ENCODE measurements around the gene ZGPAT.

Gene ZGPAT

DNA sequence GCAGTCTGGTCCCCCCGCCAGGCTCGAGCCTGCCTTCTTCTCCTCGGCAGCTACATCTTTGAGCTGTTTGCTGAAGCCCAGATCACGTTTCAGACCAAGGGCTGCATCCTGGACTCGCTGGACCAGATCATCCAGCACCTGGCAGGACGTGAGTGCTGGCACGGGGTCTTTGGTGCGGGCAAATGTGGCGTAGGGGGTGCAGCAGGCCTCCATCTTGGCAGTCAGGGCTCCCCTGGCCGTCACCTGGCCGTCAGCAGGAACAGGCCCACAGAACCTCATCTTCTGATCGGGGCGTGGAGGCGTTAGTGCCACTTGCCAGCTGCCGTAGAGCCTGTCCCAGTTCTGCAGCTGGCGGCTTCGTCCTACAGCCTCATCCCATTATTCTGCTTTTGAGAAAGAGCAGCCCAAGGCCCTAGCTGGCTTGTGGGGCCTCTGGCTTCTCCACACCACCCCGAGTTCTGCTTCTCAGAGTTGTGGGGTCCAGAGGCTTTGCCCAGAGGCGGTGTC, 28.0 kb upstream of the ZGPAT start:
- DNase-seq (ENCODE audit: low read depth) = no peak

DNA sequence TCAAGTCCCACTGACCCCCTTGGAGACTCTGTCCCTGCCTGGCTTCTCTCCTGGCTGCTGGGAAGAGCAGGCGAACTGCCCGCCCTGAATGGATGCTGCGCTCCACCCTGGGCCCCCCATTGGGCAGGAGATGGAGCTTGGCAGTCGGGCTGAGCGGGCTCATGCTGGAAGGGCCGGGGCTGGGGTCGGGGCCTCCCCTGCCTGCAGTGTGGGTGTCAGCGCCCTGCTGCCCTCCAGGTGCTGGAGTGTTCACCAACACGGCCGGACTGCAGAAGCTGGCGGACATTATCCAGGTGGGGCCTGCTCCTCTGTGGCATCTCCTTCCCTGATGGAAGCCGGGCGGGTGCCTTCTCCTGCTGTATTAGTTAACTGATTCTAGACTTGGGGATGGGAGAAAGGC, 27.4 kb upstream of the ZGPAT start:
- DNase-seq (ENCODE audit: low read depth) = no peak

DNA sequence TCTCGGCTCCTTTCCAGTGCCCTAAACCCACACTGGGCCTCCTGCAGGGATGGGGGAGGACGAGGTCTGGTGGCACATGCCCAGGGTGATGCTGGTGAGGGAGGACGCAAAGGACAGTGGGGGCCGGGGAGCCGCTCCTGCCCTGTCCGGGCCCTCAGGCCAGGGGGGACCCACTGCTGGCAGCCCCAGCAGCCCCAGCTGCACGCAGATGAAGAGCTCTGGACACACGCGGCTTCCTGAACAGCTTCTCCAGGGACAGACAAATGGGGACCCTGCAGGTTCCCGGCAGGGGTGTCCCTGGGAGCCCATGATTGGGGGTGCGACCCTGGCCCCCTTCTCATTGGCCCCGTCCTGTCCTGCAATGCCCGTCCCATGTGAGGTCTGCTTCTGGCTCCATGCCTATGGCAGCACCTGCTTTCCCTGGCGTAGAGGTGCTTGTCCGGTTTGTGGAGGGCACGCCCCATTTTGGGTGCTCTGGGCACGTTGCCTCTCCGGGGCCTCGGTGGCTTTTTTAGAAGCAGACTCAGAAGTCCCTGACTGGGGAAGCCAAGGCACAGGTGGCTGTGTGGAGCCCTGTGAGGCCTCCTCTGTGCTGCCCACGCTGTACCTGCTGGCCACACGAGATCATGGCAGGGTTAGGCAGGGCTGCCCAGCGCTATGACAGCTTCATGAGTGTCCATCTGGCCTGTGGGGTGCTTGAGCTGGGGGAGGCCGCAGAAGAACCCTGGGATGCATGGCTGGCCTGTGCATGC, 26.8 kb upstream of the ZGPAT start:
- DNase-seq (ENCODE audit: low read depth) = no peak

DNA sequence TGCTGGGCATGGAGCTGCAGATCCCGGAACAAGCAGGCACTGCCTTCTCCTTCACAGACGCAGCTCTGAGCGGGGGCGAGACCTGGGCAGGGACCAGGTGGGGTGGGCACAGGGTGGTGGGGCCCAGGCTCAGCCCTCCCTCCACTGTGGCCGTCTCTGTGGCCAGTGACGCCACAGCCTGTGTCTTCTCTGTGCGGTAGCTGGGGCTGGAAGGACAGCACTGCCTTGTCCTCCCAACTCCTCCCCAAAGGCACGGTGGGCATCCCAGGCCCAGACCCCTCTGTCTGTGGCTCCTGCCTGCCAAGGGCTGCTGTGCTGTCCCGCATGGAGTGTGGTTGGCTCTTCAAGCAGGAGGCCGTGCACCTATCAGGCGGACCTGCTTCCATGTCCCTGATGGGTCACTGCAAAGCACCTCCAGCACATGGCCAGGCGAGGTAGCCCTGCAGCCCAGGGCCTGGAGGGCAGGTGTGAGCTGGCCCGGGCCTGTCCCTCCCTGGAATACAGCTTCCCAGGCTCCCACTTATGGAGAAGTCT, 26.2 kb upstream of the ZGPAT start:
- DNase-seq (ENCODE audit: low read depth) = no peak

DNA sequence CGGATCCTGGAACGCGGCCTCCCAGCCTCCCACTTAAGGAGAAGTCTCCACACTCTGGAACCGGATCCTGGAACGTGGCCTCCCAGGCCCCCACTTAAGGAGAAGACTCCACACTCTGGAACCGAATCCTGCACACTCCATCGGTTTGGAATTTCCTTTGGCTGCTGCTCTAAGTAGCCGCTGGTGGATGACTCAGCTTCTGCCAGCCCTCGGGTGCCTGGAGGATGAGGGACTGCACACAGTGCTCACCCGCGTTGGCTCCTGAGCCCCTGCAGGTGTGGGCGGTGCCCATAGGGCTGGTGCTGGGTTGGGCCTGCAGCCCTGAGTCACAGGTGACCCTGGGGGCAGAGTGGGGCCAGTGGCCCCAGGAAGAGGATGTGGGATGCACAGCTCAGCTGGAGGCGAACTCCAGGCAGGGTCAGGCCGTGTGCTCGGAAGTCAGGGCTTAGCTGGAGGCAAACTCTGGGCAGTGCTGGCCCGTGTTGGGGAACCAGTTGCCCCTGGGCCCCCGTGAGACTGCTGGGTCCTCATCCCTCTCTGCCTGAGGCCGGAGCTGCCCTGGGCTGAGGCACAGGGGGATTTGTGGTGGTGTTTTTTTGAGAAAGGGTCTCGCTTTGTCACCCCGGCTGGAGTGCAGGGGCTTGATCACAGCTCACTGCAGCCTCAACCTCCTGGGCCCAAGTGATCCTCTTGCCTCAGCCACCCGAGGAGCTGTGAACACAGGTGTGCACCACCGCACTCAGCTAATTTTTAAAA, 25.3 kb upstream of the ZGPAT start:
- DNase-seq (ENCODE audit: low read depth) = peak; percentile 95

DNA sequence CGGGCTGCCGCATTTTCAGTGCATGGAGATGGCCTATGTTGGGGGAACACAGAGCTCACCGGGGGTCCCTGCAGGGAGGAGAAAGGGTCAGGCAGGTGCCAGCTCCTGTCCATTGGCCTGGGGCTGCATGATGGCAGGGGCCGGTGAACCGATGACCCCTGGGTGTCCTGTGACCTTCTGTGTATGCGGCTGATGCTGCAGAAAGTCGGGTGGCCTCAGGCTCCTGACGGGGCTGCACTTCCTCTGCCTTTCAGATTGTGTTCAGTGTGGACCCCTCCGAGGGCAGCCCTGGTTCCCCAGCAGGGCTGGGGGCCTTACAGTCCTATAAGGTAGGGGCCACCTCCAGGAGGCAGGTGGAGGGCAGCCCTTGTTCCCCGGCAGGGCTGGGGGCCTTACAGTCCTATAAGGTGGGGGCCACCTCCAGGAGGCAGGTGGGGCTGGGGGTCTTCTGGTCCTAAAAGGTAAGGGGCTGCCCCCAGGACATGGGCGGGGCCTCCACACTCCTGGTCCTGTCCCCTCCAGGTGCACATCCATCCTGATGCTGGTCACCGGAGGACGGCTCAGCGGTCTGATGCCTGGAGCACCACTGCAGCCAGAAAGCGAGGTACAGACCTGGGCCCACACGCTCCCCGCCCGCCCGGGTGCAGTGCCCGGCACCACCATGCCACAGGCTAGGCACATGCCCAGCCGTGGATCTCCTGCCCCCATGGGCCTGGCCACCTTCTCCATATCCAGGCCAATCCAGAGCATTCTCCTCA, 22.4 kb upstream of the ZGPAT start:
- no peak for DNase-seq (ENCODE audit: low read depth)

DNA sequence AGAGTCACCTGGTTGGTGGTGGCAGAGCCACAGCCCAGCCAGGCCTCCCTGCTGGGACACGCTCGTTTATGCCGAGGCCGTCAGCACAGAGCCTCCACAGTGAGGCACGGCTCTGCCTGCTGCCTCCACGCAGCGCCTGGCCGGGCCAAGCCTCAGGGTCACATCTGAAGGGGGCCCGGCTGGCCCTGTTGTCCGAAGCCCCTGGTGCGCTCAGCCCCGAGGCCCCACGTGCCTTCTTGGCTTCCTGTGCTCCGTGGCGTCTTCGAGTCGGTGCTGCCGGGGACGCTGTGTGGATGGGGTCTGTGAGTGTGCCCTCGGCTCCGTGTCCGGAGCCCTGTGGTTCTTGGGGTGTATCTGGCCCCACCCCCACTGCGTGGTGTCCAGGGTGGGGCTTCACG, 21.7 kb upstream of the ZGPAT start:
- no peak for DNase-seq (ENCODE audit: low read depth)

DNA sequence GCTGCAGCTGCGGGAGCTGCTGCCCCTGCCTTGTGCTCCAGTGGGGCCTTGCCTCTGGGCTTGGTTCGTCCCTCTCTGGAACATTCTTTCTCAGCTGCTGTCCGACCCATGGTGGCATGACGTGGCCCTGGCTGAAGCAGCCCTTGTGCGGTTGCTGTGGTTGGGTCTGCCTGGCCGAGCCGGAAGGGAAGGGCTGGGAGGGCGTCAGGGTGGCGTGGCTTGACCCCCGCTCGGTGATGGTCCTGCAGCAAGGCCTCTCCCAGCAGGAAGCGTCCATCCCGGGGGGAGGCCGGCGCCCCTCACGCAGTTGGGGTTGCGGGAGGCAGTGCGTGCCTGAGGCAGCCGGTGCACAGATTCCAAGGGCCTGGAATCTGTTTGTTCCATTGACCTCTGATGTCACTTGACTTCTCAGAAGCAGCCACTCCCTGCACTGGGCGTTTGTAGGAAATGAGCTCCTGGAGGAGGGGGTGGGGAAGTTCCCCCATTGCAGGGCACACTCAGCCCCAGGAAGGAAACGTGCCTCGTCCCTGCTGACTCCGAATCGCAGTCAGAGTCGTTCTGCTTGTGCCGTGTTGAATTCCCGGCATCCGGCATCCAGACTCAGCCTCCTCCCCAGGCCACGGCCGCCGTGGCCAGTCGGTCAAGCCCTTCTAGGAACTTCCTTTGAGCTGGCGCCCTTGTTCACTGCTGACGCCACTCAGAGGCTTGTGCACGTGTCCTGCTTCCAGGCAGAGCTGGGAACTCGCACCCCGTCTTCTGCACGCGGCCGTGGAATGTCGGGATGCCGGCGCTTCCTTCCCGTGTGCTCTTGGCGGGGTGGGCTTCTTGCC, 21.1 kb upstream of the ZGPAT start:
- no peak for DNase-seq (ENCODE audit: low read depth)

DNA sequence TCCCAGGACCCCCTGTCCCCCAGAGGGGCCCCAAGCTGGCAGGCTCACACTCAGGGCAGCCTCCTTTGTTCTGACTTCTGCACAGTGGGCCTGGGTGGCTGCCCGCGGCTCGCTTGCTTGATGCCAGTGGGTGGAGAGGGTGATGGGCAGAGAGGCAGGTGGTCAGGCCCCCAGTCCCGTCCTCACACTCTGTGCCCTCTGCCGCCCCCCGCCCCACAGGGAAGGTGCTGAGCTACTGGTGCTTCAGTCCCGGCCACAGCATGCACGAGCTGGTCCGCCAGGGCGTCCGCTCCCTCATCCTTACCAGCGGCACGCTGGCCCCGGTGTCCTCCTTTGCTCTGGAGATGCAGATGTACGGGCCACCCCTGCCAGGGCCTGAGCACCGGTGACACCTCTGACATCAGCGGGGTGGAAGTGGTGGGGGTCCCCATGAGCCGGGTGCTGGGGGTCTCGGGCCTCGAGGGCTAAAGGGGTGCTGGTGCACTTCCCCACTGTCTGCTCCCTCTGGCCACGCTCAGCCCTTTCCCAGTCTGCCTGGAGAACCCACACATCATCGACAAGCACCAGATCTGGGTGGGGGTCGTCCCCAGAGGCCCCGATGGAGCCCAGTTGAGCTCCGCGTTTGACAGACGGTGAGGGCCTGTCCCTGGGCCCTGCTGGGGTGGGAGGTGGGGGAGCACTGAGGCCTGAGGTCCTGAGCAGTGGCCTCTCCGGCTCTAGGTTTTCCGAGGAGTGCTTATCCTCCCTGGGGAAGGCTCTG, 20.2 kb upstream of the ZGPAT start:
- no peak for DNase-seq (ENCODE audit: low read depth)

DNA sequence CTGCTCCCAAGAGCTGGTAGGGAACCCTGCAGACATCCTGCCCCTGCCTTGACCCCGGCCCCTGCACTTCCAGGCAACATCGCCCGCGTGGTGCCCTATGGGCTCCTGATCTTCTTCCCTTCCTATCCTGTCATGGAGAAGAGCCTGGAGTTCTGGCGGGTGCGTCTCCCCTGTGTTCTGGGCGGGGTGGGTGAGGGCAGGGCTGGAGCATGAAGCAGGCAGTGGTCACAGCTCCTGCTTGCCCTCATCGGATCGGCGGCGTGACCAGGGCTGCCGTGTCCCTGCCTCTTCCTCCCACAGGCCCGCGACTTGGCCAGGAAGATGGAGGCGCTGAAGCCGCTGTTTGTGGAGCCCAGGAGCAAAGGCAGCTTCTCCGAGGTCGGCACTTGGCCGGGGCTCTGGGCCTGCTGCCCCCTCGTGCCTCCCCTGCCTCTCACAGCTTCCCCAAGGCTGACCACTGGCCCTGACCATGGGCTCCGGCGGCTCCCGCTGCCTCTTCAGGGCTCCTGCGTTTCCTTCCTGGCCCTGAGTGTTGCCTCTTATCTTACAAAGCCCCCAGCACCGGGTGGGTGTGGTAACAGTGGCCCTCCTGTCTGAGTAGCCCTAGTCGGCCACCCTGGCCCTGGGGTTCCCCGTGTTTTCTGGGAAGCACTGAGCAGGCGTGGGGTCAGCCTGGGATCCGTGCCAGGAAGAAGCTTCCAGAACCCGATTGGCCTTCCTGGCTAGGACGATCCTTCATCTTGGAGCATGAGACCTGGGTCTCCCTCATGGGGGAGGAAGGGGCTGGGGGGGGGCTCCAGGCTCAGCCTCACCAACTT, 19.4 kb upstream of the ZGPAT start:
- DNase-seq (ENCODE audit: low read depth) = no peak

DNA sequence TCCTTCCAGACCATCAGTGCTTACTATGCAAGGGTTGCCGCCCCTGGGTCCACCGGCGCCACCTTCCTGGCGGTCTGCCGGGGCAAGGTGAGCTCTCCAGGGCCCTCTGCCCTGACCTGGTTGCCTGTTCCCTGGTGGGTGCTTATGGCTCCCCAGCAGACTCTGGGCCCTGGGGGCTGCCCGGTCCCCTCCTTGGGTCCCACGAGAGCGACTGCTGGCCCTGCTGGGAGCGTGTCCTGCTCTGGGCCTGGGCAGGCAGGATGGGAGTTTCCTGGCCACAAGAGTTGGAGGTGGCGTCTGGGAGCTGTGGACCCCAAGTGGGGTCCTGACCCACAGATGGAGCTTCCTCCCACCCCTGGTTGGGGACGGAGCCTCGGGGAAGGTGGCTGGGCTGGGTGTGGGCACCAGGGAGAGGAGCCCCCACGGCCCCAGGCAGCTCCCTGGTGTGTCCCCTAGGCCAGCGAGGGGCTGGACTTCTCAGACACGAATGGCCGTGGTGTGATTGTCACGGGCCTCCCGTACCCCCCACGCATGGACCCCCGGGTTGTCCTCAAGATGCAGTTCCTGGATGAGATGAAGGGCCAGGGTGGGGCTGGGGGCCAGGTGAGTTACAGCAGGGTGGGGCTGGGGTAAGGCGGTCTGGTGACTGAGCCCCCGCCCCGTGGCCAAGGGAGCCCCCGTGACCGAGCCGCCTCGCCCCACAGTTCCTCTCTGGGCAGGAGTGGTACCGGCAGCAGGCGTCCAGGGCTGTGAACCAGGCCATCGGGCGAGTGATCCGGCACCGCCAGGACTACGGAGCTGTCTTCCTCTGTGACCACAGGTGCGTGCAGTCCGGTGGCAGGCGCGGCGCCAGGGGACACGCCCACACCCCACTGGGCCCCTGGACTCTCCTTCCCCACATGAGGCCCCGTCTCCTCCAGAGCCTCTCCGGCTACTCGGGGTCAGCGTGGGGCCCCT, 18.5 kb upstream of the ZGPAT start:
- no peak for DNase-seq (ENCODE audit: low read depth)

DNA sequence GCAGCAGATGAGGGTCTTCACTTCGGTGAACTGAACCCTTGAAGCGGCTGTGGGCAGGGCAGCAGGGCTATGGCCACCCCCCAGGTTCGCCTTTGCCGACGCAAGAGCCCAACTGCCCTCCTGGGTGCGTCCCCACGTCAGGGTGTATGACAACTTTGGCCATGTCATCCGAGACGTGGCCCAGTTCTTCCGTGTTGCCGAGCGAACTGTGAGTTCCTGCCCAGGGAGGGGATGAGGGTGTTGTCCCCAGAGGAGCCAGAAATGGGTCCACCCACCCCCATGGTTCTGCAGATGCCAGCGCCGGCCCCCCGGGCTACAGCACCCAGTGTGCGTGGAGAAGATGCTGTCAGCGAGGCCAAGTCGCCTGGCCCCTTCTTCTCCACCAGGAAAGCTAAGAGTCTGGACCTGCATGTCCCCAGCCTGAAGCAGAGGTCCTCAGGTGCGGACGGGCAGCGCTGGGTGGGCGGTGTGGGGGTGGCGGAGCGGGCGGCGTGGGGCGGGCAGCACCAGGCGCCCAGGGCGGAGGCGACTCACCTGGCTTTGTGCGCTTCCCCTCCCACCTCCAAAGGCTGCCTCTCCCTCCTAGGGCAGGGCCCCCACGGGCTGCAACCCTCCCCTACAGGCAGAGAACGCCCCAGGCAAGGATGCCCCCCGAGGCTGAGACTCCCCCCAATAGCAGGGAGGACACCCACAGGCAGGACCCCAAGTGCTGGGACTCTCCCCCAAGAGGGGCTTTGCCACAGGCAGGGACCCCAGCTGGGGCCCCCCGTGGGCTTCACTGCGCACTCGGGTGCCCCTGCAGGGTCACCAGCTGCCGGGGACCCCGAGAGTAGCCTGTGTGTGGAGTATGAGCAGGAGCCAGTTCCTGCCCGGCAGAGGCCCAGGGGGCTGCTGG, 17.6 kb upstream of the ZGPAT start:
- DNase-seq (ENCODE audit: low read depth) = no peak

DNA sequence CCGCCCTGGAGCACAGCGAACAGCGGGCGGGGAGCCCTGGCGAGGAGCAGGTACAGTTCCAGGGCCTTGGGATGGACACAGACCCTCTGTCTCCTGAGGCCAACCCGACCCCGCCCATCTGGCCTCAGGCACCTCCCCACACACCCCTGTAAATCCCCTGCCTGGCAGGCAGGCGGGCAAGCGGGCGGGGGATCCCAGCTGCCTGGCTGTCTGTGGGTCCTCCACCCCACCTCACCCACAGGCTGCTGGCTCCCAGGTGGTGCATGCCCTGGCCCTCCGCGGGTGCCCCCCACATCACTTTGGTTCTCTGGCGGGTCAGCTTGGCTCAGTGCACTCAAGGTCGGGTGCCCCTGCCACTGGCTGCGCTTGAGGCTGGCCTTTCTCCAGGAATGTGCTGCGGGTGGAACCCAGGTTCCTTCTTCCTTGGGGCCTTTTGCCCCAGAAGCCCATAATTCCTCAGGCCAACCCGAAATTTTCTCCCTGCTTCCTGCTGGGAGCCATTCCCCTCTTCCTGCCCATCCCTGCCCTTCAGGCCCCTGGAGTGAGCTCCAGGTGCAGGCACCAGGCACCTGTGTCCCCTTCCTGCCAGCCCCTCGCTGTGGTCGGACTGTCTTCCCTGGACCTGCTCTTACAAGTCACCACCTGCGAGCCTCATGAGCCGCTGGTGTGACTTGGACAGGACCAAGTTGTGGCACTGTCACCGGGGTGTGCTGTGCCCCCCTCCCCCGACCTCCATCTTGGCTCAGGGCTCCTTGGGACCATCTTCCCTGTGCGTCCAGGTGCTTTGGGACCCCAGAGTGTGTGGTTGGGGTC, 16.7 kb upstream of the ZGPAT start:
- DNase-seq (ENCODE audit: low read depth) = no peak

DNA sequence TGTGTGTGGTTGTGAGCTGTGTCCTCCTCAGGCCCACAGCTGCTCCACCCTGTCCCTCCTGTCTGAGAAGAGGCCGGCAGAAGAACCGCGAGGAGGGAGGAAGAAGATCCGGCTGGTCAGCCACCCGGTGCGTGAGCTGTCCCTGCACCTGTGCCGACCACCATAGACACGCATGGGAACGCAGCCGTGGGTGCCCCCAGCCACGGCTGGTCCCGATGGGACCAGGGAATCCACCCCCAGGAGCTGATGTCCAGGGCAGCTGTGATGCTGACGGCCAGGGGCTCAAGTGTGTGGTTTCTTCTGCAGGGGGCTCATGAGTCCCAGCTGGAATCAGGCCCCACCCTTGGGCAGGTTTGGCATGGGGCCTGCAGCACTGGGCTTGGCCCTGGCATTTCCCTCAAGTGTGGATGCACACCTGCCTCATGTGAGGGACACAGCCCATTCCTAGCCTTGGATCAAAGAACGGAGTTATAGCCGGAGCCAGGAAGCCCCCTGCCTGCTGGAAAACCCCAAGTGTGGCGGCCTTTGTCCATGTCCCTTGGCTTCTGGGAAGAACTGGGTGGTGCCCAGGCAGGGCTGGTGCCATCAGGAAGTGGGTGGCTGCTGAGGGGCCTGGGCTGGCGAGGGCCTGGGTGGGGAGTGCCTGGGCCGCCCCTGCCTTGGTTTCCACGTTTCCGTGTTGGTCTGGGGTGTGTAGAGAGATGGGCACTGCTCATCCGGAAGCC, 16.0 kb upstream of the ZGPAT start:
- no peak for DNase-seq (ENCODE audit: low read depth)

DNA sequence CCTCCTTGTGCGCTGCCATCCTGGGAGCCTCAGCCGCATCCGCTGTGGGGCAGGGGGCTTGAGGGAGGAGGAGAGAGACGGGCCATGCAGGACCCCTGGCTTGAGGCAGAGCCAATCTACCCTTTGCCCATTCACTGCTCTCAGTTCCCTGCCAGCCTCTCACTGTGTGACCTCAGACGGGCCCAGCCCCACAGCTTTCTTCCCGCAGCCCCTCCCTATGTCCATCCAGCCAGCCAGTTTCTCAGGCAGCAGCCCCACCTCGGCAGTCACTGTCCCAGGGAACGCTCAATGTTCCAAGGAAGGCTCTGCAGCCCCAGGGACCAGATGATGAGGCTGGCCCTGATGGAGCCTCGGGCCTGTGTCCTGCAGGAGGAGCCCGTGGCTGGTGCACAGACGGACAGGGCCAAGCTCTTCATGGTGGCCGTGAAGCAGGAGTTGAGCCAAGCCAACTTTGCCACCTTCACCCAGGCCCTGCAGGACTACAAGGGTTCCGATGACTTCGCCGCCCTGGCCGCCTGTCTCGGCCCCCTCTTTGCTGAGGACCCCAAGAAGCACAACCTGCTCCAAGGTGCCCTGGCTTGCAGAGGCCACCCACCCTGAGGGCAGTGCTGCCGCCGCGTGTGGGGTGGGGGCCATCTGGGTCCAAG, 15.3 kb upstream of the ZGPAT start:
- no peak for DNase-seq (ENCODE audit: low read depth)
